Tibial nerve (tissue), 4 donors: ENCODE measurements around the gene CORO2B.

Experiments used
- CTCF ChIP-seq, 5 experiments: fragments of 200-600 bp in 3 of 5; fragments of 450-650 bp in 2 of 5; sonication (generic) in 3 of 5; IDR thresholded peaks; one replicate each; pipeline ENCODE4 v1.5.1; 2016 to 2019; ENCODE audit warnings: antibody characterized with exemption in 5 of 5, mild to moderate bottlenecking in 3 of 5, moderate library complexity in 2 of 5
- EP300 ChIP-seq, 2 donors: sonication (generic); formaldehyde crosslinking; IDR thresholded peaks; one replicate each; pipeline ENCODE4 v1.6.1; 2017; ENCODE audit warnings: antibody characterized with exemption in 2 of 2, mild to moderate bottlenecking in 1 of 2
- POLR2A ChIP-seq, 2 donors: fragments of 450-650 bp; IDR thresholded peaks; one replicate each; pipeline ENCODE4 v1.6.1; 2017; ENCODE audit warnings: antibody characterized with exemption in 2 of 2, mild to moderate bottlenecking in 2 of 2, moderate library complexity in 2 of 2

- TF ChIP-seq CTCF (IDR thresholded peaks at IDR 0.05) (no peak), EP300 (IDR thresholded peaks at IDR 0.05) (no peak), POLR2A (IDR thresholded peaks at IDR 0.05) (no peak)
These were observed 5.9 kb upstream of the CORO2B start for GRCh38 chr15:68572921-68573320.
